Karpas-422 (cell line): ENCODE data around the gene STX18. TPM values are rescaled to one million over a fixed set of nuclear protein-coding genes. Genes with fewer than 3 reads are reported as not detected.

Experiments
- DNase-seq: peaks from one replicate; pipeline ENCODE4 v3.0.0-alpha.2; 2015
- H2AFZ ChIP-seq: fragments of 200-600 bp; sonication (generic); 2 replicates; pipeline ENCODE4 v1.6.1; 2014; ENCODE audit warnings: antibody characterized with exemption, low read length, mixed read lengths
- H3K27ac ChIP-seq: fragments of 200-600 bp; sonication (generic); 2 replicates; pipeline ENCODE4 v1.5.1; 2014; ENCODE audit warnings: mild to moderate bottlenecking, low read length, moderate library complexity
- H3K27me3 ChIP-seq: fragments of 200-600 bp; sonication (generic); 2 replicates; pipeline ENCODE4 v1.6.1; 2014; ENCODE audit warnings: low read length, mixed read lengths
- H3K36me3 ChIP-seq: fragments of 200-600 bp; sonication (generic); 2 replicates; pipeline ENCODE4 v1.6.1; 2014; ENCODE audit warnings: low read length, mixed read lengths; ENCODE audit not compliant: insufficient read depth
- H3K4me1 ChIP-seq: fragments of 200-600 bp; sonication (generic); 2 replicates; pipeline ENCODE4 v1.6.1; 2014; ENCODE audit warnings: mild to moderate bottlenecking, low read length, mixed read lengths
- H3K4me2 ChIP-seq: fragments of 200-600 bp; sonication (generic); 2 replicates; pipeline ENCODE4 v1.6.1; 2014; ENCODE audit warnings: low read length, low read depth, mild to moderate bottlenecking; ENCODE audit not compliant: poor library complexity, severe bottlenecking
- H3K4me3 ChIP-seq: fragments of 200-600 bp; sonication (generic); 2 replicates; pipeline ENCODE4 v1.5.1; 2014; ENCODE audit warnings: mild to moderate bottlenecking, antibody characterized with exemption, low read length, mixed read lengths
- H3K79me2 ChIP-seq: fragments of 200-600 bp; sonication (generic); 2 replicates; pipeline ENCODE4 v1.6.1; 2014; ENCODE audit warnings: mild to moderate bottlenecking, low read length, mixed read lengths
- H3K9ac ChIP-seq: fragments of 200-600 bp; sonication (generic); 2 replicates; pipeline ENCODE4 v1.6.0; 2014; ENCODE audit warnings: low read length
- H3K9me2 ChIP-seq: fragments of 200-600 bp; sonication (generic), shearing (Covaris generic); replicated peaks from 2 replicates; pipeline ENCODE4 v1.6.0; 2014; ENCODE audit warnings: mild to moderate bottlenecking, low read length, moderate library complexity; ENCODE audit not compliant: insufficient read depth
- H3K9me3 ChIP-seq: fragments of 300-700, 200-600 bp; sonication (generic); 2 replicates; pipeline ENCODE4 v1.6.1; 2014; ENCODE audit warnings: low read length, mixed read lengths
- H4K20me1 ChIP-seq: fragments of 200-600 bp; sonication (generic); 2 replicates; pipeline ENCODE4 v1.6.1; 2014; ENCODE audit warnings: mild to moderate bottlenecking, antibody characterized with exemption, low read length, low read depth; ENCODE audit not compliant: insufficient read depth
- total RNA-seq: library from RNA; depleted of rRNA; stranded (reverse); fragments of >200 nt; shearing (Covaris generic); gene quantifications from 2 replicates; pipeline ENCODE4 v1.2.3, GENCODE V29; 2014; ENCODE audit warnings: low replicate concordance; rRNA removed

Gene STX18
- total RNA-seq, 1 experiment from 2014 or later, result 17.9 TPM

DNA sequence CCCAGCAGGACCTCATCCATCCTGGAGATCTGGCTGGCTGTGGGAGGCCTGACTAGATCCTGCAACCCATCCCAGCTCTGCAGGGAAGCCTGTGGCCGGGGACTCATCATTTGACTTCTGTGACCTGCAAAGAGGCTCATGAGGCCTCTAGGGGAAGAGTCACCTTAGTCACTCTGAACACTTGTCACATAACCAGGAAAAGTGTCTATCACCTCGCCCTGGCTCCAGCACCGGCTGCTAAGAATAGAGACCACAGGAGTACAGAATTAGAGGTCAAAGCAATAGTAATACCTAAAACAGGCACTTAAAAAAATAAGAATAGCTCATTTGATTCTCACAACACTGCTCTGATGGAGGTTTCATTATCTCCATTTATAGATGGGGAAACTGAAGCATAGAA is 158.8 kb downstream of the STX18 start:
- H3K36me3 ChIP-seq, result no peaks in the 10 kb centered on the region
- no peaks in the 10 kb centered on the region for H4K20me1 ChIP-seq
- no peak overlapping the region for H3K4me2 ChIP-seq
- no peaks in the 10 kb centered on the region for H3K79me2 ChIP-seq
- no peaks in the 10 kb centered on the region for H3K9me2 ChIP-seq
- no peak overlapping the region for H3K4me3 ChIP-seq
- no peak for DNase-seq
- H3K9ac ChIP-seq, result no peak overlapping the region
- H3K27me3 ChIP-seq, result no peaks in the 10 kb centered on the region
- H2AFZ ChIP-seq, result no peak overlapping the region
- H3K9me3 ChIP-seq, result no peaks in the 10 kb centered on the region
- no peak overlapping the region for H3K27ac ChIP-seq
- H3K4me1 ChIP-seq, result peaks cover 16% of the 10 kb centered on the region

DNA sequence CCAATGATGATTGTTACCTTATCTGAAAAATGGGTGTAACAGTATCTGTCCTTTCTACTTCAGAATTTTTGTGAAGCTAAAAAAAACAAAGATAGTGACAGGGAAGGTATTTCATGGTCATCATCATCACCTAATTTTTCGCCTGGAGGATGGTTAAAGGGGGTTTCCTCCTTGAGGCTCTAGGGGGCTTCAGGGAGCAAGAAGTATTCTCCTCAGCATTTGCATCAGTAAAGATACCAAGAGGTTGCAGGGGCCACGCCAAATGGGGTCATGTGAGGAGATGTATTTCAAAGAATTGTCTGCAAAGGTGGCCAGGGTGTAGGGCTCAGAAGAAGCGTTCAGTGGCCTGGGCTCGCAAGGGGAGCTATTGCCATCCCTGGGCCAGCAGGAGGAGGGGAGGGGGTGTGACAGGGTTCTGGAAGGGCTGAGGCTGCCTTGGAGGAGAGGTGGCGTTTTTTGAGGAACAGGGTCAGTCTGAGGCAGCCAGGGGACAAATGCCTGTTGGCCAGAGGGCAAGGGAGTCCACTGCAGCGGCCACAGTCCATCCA is 162.2 kb downstream of the STX18 start:
- H3K4me2 ChIP-seq, result no peak overlapping the region
- no peak overlapping the region for H2AFZ ChIP-seq
- H3K27me3 ChIP-seq, result no peaks in the 10 kb centered on the region
- H3K9me2 ChIP-seq, result no peaks in the 10 kb centered on the region
- H4K20me1 ChIP-seq, result no peaks in the 10 kb centered on the region
- no peaks in the 10 kb centered on the region for H3K79me2 ChIP-seq
- no peak overlapping the region for H3K4me3 ChIP-seq
- DNase-seq, result peak; percentile 47
- H3K4me1 ChIP-seq, result peaks cover 16% of the 10 kb centered on the region
- H3K36me3 ChIP-seq, result no peaks in the 10 kb centered on the region
- no peak overlapping the region for H3K27ac ChIP-seq
- H3K9ac ChIP-seq, result no peak overlapping the region
- H3K9me3 ChIP-seq, result no peaks in the 10 kb centered on the region

DNA sequence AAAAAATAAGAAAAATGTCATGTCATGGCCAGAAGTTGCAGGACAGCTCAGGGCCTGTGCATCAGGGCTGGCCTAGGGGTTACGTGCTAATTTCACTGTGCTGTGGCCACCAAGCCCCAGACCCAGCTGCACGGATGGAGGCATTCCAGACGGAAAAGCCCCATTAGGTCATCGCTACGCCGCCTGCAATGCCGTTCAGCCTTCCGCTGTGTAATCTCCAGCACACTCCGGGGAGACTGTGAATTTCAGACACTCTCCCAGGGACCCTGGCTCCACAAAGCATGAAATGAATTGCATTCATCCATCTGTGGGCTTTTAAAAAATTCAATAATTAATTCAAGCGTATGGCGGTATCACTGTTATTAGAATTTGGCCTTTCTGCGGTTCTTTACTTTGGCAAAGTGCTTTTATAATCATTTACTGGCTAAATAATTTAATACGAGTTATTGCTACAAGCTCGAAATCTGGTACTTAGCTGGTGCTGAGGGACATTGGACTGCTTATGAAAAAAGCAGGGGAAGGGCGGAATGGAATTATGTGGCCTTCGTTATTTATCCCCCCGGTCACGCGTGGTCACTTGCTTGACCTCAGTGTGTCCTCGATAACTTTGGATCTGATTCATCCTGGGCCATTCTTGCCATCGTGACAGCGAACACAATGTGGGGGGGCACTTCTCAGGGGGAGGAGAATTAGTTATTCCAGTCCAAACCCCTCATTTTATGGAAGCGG is 164.0 kb downstream of the STX18 start:
- Histone ChIP-seq H3K36me3 (no peaks in the 10 kb centered on the region), H3K9me2 (no peaks in the 10 kb centered on the region), H3K4me2 (no peak overlapping the region), H3K4me3 (no peak overlapping the region), H2AFZ (no peak overlapping the region), H3K9me3 (no peaks in the 10 kb centered on the region), H4K20me1 (no peaks in the 10 kb centered on the region), H3K9ac (no peak overlapping the region), H3K4me1 (peaks cover 10% of the 10 kb centered on the region), H3K27ac (no peak overlapping the region), H3K27me3 (no peaks in the 10 kb centered on the region), H3K79me2 (no peaks in the 10 kb centered on the region)
- DNase-seq, result no peak

DNA sequence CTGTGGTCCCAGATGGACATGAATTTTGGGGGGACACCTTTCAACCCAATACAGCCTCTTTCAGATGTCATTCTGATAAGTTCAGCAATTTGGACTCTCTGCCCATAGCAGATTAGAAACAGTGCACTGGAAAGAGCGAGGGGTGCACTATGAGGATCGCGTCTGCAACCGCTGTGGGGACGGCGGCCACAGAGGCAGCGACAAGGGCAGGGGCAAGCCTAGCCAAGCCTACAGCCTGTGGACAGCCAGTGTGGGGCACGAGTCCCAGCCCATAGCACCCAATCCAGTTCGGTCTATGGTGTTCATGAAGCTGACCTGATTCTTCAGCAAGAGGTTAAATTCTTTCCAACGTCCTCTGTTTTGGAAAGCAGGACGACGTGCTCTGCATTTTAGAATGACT is 164.7 kb downstream of the STX18 start:
- Histone ChIP-seq H3K4me2 (no peak overlapping the region), H3K4me3 (no peak overlapping the region), H3K27ac (no peak overlapping the region), H3K4me1 (peaks cover 3% of the 10 kb centered on the region), H3K36me3 (no peaks in the 10 kb centered on the region), H3K9me3 (no peaks in the 10 kb centered on the region), H3K9me2 (no peaks in the 10 kb centered on the region), H2AFZ (no peak overlapping the region), H3K27me3 (no peaks in the 10 kb centered on the region), H3K79me2 (no peaks in the 10 kb centered on the region), H3K9ac (no peak overlapping the region), H4K20me1 (no peaks in the 10 kb centered on the region)
- DNase-seq, result no peak

DNA sequence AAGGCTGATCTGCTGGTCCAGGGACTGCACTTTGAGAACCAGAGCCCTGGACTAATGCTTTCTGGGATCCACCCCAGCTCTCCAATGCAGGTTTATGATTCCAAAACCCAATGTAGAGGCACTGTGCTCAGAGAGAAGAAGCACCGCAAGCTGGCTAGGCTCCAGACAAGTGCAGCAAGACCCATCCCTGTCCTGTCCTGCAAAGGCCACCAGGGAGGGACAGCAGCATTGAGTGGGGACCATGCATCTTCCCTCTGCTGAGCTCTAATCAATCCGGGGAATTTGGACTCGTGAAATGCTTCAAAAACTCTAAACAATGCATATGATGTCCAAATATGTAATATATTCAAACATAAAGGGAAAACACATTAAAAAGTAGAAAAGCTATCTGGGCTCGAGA is 165.8 kb downstream of the STX18 start:
- no peak for DNase-seq
- Histone ChIP-seq H3K4me3 (no peak overlapping the region), H3K27ac (no peak overlapping the region), H3K9me2 (no peaks in the 10 kb centered on the region), H3K36me3 (no peaks in the 10 kb centered on the region), H3K9ac (no peak overlapping the region), H4K20me1 (no peaks in the 10 kb centered on the region), H3K4me2 (no peak overlapping the region), H3K79me2 (no peaks in the 10 kb centered on the region), H3K27me3 (no peaks in the 10 kb centered on the region), H3K9me3 (no peaks in the 10 kb centered on the region), H3K4me1 (no peaks in the 10 kb centered on the region), H2AFZ (no peak overlapping the region)

DNA sequence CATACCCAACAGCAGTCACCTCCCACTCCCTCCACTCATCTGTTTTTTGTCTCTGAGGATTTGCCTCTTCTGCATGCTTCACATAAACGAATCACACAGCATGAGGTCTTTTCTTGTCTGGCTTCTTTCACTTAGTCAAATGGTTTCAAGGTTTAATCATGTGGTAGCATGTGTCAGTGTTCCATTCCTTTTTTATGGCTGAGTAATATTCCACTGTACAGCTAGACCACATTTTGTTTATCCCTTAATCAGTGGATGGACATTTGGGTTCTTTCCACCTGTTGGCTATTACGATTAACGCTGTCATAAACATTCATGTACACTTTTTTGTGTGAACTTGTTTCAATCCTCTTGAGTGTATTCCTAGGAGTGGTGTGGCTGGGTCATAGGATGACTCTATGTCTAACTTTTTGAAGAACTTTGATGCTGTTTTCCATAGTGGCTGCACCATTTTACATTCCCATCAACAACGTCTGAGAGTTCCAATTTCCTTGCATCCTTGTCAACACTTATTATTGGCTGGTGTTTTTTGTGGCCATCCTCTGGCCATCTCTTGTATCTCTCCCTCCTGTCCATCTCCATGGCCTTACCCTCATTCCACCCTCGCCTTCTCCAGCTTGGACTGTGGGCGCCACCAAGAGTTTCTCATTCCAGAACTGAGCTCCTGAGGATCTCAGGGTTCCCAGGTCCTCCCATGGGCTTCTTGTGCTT is 167.3 kb downstream of the STX18 start:
- Histone ChIP-seq H3K27me3 (no peaks in the 10 kb centered on the region), H3K79me2 (no peaks in the 10 kb centered on the region), H3K27ac (no peak overlapping the region), H3K4me3 (no peak overlapping the region), H3K4me2 (no peak overlapping the region), H4K20me1 (no peaks in the 10 kb centered on the region), H3K4me1 (no peaks in the 10 kb centered on the region), H3K9ac (no peak overlapping the region), H2AFZ (no peak overlapping the region), H3K9me2 (no peaks in the 10 kb centered on the region), H3K36me3 (no peaks in the 10 kb centered on the region), H3K9me3 (no peaks in the 10 kb centered on the region)
- DNase-seq, result no peak

Other genes with a start within 250 kb of the STX18 start
- 0.75 TPM in 1 of 2 replicates, not detected in the other for gene NSG1, start 154.9 kb downstream of the STX18 start, total RNA-seq